ENCODE data around the gene ADGRG4. TPM values are rescaled to one million over a fixed set of nuclear protein-coding genes. Genes with fewer than 3 reads are reported as not detected.

Gene ADGRG4
- total RNA-seq, 1 experiment from 2014 or later = not detected

DNA sequence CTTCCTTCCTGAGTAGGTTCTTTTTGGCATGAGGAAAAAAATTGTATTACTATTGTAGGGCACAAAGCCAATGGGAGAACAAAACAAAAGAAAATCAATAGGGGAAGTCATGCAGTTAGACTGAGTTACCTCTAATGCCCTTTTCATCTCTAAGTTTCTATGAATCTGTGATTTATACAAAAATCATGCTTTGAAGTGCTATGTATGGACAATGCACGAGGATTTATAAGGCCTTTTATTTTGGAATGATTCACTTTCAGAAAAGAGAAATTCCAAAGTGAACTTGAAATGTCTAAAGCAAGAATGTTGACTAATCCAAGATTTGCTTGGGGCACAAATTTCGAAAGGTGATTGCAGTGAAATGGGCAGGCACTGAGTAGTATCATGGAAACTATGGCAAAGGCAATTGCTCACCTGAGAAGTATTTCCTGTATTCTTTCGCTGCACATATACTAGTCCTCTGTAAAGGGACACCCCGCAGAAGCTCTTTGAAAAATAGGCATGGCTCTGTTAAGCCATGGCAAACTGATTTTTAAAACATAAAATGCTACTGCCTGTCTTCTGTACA is 52.8 kb downstream of the ADGRG4 start:
- Histone ChIP-seq H3K36me3 (ENCODE audit: control insufficient read depth, insufficient read depth, low read length) (no peaks in the 10 kb centered on the region), H3K9me3 (ENCODE audit: control insufficient read depth, insufficient read depth, low read depth, low read length) (no peaks in the 10 kb centered on the region), H3K4me3 (ENCODE audit: low read depth in 2 of 2, low read length in 2 of 2) (no peak overlapping the region), H3K4me1 (ENCODE audit: control insufficient read depth, insufficient read depth, low read length) (no peaks in the 10 kb centered on the region), H3K27ac (ENCODE audit: low read length) (no peak overlapping the region), H3K27me3 (ENCODE audit: control insufficient read depth, insufficient read depth, low read length) (peaks cover 2% of the 10 kb centered on the region; the same call in 1 of the 2 replicates)
- in situ Hi-C loops (cut with HindIII; ENCODE audit: low pct_unique_long_range_greater_than_20kb, low sequenced_read_pairs) = no loop called here
- ChIA-PET CTCF (no interaction called here), POLR2A (no interaction called here)
- DNase-seq (ENCODE audit: low read depth, low spot score) = no peak
- BruUV-seq (replicated peaks) = no TSS peak
- no peak for TF ChIP-seq TCF7L2 (IDR thresholded peaks at IDR 0.05; ENCODE audit: low read depth, low read length)
- TF ChIP-seq SIN3A (IDR thresholded peaks at IDR 0.05; ENCODE audit: borderline replicate concordance, insufficient read depth, low read depth, low read length) = no peak
- no peak for TF ChIP-seq CTCF (IDR thresholded peaks at IDR 0.05)
- TF ChIP-seq POLR2AphosphoS5 (IDR thresholded peaks at IDR 0.05; ENCODE audit: low read depth, low read length) = no peak
- TF ChIP-seq, protein P1, sequence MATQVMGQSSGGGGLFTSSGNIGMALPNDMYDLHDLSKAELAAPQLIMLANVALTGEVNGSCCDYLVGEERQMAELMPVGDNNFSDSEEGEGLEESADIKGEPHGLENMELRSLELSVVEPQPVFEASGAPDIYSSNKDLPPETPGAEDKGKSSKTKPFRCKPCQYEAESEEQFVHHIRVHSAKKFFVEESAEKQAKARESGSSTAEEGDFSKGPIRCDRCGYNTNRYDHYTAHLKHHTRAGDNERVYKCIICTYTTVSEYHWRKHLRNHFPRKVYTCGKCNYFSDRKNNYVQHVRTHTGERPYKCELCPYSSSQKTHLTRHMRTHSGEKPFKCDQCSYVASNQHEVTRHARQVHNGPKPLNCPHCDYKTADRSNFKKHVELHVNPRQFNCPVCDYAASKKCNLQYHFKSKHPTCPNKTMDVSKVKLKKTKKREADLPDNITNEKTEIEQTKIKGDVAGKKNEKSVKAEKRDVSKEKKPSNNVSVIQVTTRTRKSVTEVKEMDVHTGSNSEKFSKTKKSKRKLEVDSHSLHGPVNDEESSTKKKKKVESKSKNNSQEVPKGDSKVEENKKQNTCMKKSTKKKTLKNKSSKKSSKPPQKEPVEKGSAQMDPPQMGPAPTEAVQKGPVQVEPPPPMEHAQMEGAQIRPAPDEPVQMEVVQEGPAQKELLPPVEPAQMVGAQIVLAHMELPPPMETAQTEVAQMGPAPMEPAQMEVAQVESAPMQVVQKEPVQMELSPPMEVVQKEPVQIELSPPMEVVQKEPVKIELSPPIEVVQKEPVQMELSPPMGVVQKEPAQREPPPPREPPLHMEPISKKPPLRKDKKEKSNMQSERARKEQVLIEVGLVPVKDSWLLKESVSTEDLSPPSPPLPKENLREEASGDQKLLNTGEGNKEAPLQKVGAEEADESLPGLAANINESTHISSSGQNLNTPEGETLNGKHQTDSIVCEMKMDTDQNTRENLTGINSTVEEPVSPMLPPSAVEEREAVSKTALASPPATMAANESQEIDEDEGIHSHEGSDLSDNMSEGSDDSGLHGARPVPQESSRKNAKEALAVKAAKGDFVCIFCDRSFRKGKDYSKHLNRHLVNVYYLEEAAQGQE (IDR thresholded peaks at IDR 0.05; ENCODE audit: insufficient read depth in 1 of 2, low read depth in 2 of 2, low read length in 1 of 2) = no peak
- no peak for ATAC-seq
- intact Hi-C loops (cut with micrococcal nuclease; ENCODE audit: unreplicated experiment) = no loop called here

- ATAC-seq (no peak), DNase-seq (ENCODE audit: low read depth, low spot score) (no peak)
- Histone ChIP-seq H3K27ac (ENCODE audit: low read length) (no peak overlapping the region), H3K27me3 (ENCODE audit: control insufficient read depth, insufficient read depth, low read length) (peaks cover 2% of the 10 kb centered on the region; the same call in 1 of the 2 replicates), H3K9me3 (ENCODE audit: control insufficient read depth, insufficient read depth, low read depth, low read length) (no peaks in the 10 kb centered on the region), H3K4me3 (ENCODE audit: low read depth in 2 of 2, low read length in 2 of 2) (no peak overlapping the region), H3K4me1 (ENCODE audit: control insufficient read depth, insufficient read depth, low read length) (no peaks in the 10 kb centered on the region), H3K36me3 (ENCODE audit: control insufficient read depth, insufficient read depth, low read length) (no peaks in the 10 kb centered on the region)
- in situ Hi-C loops (cut with HindIII; ENCODE audit: low pct_unique_long_range_greater_than_20kb, low sequenced_read_pairs) = no loop called here
- ChIA-PET CTCF (no interaction called here), POLR2A (no interaction called here)
- intact Hi-C loops (cut with micrococcal nuclease; ENCODE audit: unreplicated experiment) = no loop called here
- TF ChIP-seq POLR2AphosphoS5 (IDR thresholded peaks at IDR 0.05; ENCODE audit: low read depth, low read length) (no peak), SIN3A (IDR thresholded peaks at IDR 0.05; ENCODE audit: borderline replicate concordance, insufficient read depth, low read depth, low read length) (no peak), TCF7L2 (IDR thresholded peaks at IDR 0.05; ENCODE audit: low read depth, low read length) (no peak), CTCF (IDR thresholded peaks at IDR 0.05) (no peak)
- TF ChIP-seq, protein P1 (IDR thresholded peaks at IDR 0.05; ENCODE audit: insufficient read depth in 1 of 2, low read depth in 2 of 2, low read length in 1 of 2) = no peak
- BruUV-seq (replicated peaks) = no TSS peak
Observed at GRCh38 chrX:136354201-136354600, 53.4 kb downstream of the ADGRG4 start.
